Activated CD8-positive, alpha-beta memory T cell treated with anti-CD3 and anti-CD28 coated beads for 36 hours (primary cell): Measurements from ENCODE around the gene MRGPRF. TPM values are rescaled to one million over a fixed set of nuclear protein-coding genes. Genes with fewer than 3 reads are reported as not detected.

Experiments
- CTCF ChIA-PET: fragments of 350-600 bp; sonication (Branson Sonifier 250); formaldehyde crosslinking; loops from one replicate; lab custom pipeline; 2021; ENCODE audit warnings: antibody characterized with exemption; lab: Charles Lee
- POLR2A ChIA-PET: fragments of 350-600 bp; sonication (Branson Sonifier 250); formaldehyde crosslinking; loops from one replicate; lab custom pipeline; 2021; ENCODE audit warnings: antibody characterized with exemption; lab: Charles Lee
- total RNA-seq, 2 experiments: library from RNA; stranded (reverse); gene quantifications; one replicate each; pipeline ENCODE4 v1.2.3, GENCODE V29; 2021

The MRGPRF gene
- total RNA-seq, result not detected

GRCh38 chr11:69013009-69013951 lies at the start of gene MRGPRF:
Gene MRGPRF (minus strand): TSS chr11:69013246. CDS start chr11:69009901, 3,345 bp downstream.
- ChIA-PET CTCF (no interaction called here), POLR2A (no interaction called here)

DNA sequence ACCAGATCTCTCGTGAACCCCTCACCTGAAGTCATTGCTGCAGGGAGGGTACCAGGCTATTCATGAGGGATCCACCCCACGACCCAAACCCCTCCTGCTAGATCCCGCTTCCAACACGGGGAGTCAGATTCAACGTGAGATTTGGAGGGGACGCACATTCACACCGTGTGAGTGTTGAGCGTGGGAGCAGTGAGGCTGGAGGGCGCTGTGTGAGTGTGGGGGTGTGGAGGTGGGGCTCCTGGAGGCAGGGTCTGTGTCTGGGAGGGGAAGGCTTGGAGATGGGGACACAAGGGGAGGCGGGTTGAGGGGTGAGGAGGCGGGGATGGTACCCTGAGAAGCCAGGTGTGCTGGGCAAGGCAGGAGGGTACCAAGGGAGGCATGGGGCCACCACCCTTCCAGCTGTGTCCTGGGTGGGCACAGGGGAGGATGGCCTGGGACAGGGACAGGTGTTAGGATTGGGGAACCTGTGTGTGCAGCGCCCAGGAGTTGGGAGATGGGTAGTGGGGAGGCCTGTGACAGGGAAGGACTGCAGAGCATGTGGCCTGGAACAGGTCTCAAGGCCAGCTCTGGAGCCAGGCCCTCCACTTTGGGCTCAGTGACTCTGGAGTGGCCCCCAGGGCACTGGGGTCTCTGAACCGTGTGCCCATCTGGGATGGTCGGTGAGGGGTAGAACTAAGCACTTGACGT lies 49.3 kb upstream of the MRGPRF start:
- CTCF ChIA-PET, result no interaction called here
- POLR2A ChIA-PET, result no interaction called here

GRCh38 chr11:69061713-69062053 lies 48.6 kb upstream of the MRGPRF start:
- POLR2A ChIA-PET, result no interaction called here

GRCh38 chr11:69060806-69061712 lies 48.0 kb upstream of the MRGPRF start:
- POLR2A ChIA-PET, result no interaction called here

More at GRCh38 chr11:69061713-69062053, 48.6 kb upstream of the MRGPRF start:
- CTCF ChIA-PET, result no interaction called here

DNA sequence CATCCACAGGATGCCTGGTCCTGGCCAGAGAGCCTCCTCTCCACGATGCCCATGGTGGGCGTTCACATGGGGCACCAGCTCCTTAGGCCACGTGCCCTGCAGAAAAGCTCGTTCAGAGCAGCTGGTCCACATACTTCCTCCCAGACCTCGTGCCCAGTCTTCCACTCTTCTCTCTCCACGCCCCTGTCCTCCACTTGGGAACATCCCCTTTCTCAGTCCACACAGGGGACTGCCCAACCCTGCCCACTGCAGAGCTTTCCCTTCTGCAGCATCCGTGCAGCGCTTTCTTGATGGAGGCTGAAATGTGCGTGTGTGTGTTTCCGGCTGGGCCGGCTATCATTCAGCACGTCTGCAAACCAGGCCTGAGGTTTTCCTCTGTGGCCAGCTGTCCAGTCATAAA lies 46.9 kb upstream of the MRGPRF start:
- ChIA-PET POLR2A (no interaction called here), CTCF (no interaction called here)

More at GRCh38 chr11:69060806-69061712, 48.0 kb upstream of the MRGPRF start:
- CTCF ChIA-PET, result no interaction called here

- CTCF ChIA-PET, result no interaction called here
- POLR2A ChIA-PET, result no interaction called here
Observed at GRCh38 chr11:69059429-69059828, 46.4 kb upstream of the MRGPRF start.

DNA sequence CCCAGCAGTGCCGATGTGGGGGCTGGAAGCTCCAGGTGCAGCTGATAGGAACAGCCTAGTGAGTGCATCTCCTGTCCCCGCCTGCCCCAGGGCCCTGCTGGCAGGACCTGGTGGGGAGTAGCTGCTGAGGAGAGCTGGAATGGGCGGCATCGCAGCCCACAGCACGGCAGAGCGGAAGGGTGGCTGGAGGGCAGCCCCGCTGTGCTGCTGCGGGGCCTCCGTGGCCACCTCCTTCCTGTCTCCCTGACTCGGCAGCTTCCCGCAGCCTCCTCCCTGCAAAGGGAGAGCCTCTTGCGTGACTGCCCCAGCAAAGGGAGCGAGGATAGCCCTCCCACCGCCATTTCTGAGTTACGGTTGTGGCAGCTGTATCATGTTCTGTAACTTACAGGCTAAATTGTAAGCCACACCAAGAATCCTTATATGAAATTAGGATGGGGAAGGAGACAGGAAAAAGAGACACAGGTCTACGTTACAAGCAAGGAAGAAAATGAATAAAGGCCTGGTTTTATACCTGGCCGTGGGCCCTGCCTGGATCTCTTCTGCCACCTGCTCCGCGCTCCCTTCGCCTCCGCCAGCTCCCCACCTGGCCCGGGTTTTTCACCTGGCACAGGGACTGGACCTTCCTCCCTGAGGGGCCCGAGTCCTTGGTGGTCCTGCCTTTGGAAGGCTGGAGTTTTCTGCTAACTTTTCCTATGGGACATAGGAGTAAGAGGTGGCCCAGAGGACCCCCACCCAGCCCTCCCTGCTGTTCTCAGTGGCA lies 45.6 kb upstream of the MRGPRF start:
- POLR2A ChIA-PET, result no interaction called here
- CTCF ChIA-PET, result interaction anchor here (0.6 kb wide), 1 partner anchor 14 kb away, joined by 3 read pairs; no protein-coding TSS in a partner anchor

GRCh38 chr11:69057801-69058200 lies 44.8 kb upstream of the MRGPRF start:
- CTCF ChIA-PET, result interaction anchor here (0.6 kb wide), 1 partner anchor 13 kb away, joined by 3 read pairs; no protein-coding TSS in a partner anchor
- POLR2A ChIA-PET, result no interaction called here

DNA sequence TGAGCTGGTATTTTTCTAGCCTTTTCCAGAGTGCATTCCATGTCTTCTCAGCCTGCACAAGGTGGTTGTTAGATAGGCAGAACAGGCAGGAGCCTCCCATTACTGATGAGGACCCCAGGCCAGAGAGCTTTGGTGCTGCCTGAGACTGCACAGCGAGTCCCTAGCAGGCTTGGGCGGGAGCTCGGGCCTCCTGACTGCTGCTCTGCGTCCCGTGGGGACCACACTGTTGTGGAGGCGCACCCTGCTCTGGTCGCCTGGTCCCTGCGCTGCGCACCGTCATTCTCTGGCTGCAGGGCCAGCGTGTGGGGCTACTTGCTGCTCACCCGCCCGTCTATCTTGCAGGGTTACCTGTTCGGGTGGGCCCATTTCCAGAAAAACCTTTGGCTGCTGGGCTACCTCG lies 44.2 kb upstream of the MRGPRF start:
- POLR2A ChIA-PET, result no interaction called here
- CTCF ChIA-PET, result no interaction called here

DNA sequence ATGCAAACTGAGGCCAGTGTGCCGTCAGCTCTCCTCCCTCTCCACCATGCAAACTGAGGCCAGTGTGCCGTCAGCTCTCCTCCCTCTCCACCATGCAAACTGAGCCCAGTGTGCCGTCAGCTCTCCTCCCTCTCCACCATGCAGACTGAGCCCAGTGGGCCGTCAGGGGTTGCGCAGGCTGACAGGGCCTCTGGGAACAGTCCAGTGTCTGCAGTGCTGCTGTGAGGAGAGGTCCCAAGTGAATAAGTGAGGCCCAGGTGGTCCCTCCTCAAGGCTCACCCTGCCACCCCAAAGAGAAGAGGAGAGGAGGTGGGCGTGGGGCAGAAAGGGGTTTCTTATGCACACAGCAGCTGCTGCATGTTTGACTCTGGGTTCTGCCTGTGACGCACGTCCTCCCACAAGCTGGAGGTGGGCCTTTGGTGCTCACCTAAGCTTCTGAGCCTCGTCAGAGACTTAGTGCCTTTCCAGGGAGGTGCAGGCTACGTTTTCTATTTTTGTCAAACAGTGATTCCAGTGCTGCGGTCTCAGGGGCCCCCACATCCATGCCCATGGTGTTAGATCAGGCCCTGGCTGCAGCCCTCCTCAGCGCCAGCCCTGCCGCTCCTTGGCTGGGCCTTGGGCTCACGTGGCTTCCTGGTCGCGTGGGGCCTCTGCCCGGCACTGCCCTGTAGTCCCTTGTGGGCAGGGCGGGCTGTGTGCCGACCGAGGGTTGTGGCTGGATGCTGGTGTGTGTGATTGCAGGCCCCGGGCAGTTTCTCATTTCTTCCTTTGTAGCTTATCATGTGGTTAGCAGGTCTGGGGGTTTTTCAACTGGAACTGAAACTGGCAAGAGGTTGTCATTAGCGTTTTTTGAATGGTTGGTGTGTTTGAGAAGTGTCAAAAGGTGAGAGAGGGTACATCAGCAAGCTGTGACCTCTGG lies 42.8 kb upstream of the MRGPRF start:
- CTCF ChIA-PET, result interaction anchor here (0.7 kb wide), 2 partner anchors 15 to 148 kb away, joined by 3 read pairs; no protein-coding TSS in a partner anchor
- POLR2A ChIA-PET, result interaction anchor here (0.6 to 1.1 kb wide), 2 partner anchors 153 to 451 kb away, joined by 3 read pairs; partner anchors contain the start of genes IGHMBP2 and MRPL21

- POLR2A ChIA-PET, result no interaction called here
- CTCF ChIA-PET, result interaction anchor here (0.7 kb wide), 1 partner anchor 14 kb away, joined by 3 read pairs; no protein-coding TSS in a partner anchor
Observed at GRCh38 chr11:69055212-69055586, 42.2 kb upstream of the MRGPRF start.

DNA sequence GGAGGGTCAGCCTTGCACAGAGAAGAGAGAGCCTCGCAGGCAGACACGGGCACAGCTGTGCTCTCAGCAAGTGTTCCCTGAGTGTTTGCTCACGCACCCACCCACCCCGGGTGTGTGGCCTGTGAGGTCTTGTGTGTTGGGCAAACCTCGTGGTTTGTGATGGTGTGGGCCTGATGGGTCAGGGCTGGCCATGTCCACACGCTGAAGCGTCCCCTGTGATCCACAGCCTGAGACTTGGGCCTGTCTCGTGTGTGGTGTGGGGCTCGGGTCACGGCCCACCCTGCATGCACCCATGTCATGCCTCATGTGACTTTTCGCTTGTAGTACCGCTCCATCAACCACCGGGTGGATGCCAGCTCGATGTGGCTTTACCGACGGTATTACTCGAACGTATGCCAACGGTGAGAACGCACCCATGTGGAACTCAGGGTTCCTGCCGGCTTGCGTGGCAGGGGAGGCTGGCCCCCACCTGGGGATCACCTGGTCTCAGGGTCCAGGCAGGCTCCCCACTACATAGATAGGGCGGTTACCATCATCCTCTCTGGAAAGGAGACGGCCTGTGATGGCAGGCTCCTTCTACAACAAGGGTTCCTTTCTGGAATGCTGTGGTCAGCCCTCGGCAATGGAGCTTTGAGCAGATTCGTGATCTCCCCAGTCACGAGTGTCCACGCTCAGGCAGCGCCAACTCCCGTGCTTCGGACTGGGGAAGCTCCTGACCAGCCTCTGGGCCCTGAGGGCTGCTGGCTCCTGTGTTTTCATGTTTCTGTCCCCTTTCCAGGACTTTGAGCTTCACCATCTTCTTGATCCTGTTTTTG lies 41.6 kb upstream of the MRGPRF start:
- ChIA-PET POLR2A (no interaction called here), CTCF (interaction anchor here (0.7 kb wide), 1 partner anchor 13 kb away, joined by 3 read pairs; no protein-coding TSS in a partner anchor)

DNA sequence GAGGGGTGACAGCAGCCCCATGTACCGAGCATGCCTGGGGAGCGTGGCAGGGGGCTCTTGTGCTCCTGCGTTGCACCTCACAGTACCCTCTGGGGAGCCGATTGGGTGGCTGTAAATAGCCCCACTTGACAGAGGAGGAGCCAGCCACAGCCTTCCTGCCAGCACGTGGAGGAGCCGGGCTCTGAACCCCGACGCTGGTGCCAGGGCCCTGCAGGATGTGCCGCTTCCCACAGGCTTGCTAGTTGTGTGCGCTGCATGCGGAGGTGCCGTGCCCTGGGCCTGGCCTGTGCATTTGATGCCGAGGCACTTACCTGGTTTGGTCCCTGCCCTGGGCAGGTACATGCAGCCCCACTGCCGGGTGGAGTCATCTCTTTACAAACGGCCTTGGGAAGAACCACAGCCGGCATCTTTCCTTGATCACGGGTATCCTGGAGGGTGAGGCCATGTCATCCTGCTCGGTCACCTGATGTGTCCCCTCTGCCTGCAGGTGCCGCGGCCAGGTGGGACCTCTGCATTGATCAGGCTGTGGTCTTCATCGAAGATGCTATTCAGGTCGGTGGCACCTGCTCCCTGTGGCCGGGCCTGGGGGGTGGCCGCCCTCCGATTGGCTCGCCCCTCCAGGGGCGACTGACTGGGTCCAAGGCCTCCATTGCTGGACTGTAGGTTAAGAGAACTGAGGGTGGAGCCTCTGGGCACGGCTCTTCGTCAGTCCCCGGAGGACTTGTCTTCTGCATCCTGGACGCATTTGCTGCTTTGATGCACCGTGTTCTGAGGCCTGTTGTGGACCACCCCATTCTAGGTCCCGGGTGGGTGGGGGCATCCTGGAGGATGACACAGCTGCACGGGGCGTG lies 40.7 kb upstream of the MRGPRF start:
- ChIA-PET CTCF (no interaction called here), POLR2A (no interaction called here)

DNA sequence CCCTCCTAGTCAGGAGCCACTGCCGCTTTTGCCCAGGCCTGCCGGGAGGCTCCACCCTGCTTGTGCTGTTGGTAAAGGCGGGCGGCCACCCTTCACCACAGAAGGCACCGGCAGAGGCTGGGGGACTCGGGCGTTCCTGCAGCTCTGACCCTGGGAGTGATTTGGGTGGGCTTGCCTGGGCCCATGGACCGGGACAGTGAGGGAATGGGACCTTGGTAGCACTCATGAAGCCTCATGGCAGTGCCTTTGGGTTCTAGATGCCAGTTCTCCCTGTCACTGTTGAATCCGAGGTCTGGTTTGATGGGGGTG lies 40.1 kb upstream of the MRGPRF start:
- ChIA-PET CTCF (no interaction called here), POLR2A (no interaction called here)

DNA sequence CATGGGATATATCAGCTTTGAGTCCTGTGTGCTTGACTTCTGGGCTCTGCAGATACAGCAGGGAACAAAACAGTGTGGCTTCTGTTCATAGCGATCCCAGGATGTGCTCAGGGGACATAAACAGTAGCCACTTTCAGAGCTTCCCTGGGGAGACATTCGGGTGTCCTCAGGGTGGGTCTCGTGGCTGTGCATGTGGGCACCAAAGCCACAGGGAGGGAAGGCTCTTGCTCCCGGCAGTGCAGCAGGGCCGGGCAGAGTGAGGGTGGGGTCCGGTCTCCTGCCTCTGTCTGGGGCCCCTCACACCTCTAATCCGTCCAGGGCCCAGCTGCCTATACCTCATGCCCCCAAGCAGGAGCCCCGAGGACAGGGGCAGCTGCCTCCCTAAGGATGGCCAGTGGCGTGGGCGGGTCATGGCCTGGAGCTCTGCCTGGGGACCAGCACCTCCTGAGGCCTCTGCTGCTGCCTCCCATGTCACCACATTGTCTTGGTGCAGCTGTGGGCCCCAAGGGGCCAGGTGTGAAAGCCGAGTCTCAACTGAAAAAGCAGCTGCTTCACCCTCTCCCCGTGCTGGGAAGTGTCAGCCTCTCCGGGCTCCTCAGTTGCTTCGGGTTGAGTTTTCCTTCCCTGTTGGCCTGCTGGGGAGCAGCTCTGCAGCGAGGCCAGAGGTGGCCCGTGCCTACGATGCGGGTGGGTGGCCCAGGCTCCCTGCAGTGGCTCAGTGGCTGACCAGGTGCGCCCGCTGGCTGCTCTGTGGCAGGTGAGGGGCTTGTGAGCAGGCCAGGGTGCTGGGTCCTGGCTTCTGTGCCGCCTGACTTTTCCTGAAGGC lies 39.5 kb upstream of the MRGPRF start:
- POLR2A ChIA-PET, result no interaction called here

More for the DNA sequence above, 39.5 kb upstream of the MRGPRF start:
- CTCF ChIA-PET, result no interaction called here
